NCI-H1417 treated with DMSO at 0.1 percent for 48 hours (cell line): ENCODE results near the gene ADAMTS17.

ENCODE experiments used
- DNase-seq: peaks from one replicate; lab custom pipeline; 2025; lab: John Stamatoyannopoulos, UW

ADAMTS17 gene

GRCh38 chr15:100224206-100225185 lies 117.3 kb downstream of the ADAMTS17 start:
- no peak for DNase-seq

- no peak for DNase-seq
These were observed 119.4 kb downstream of the ADAMTS17 start for GRCh38 chr15:100222349-100222715.

- DNase-seq = no peak
These were observed 120.1 kb downstream of the ADAMTS17 start for GRCh38 chr15:100221471-100222348.

GRCh38 chr15:100220058-100220768 lies 121.6 kb downstream of the ADAMTS17 start:
- no peak for DNase-seq

GRCh38 chr15:100218434-100218833 lies 123.3 kb downstream of the ADAMTS17 start:
- no peak for DNase-seq

- DNase-seq = no peak
These were observed 125.6 kb downstream of the ADAMTS17 start for GRCh38 chr15:100216182-100216581.

GRCh38 chr15:100215843-100216169 lies 126.0 kb downstream of the ADAMTS17 start:
- no peak for DNase-seq

- DNase-seq = no peak
These were observed 126.5 kb downstream of the ADAMTS17 start for GRCh38 chr15:100215031-100215842.

- DNase-seq = no peak
These were observed 129.6 kb downstream of the ADAMTS17 start for GRCh38 chr15:100211855-100212850.

- DNase-seq = no peak
These were observed 131.4 kb downstream of the ADAMTS17 start for GRCh38 chr15:100210338-100210737.

GRCh38 chr15:100208921-100209603 lies 132.7 kb downstream of the ADAMTS17 start:
- DNase-seq = no peak

- no peak for DNase-seq
These were observed 134.7 kb downstream of the ADAMTS17 start for GRCh38 chr15:100207053-100207452.

- DNase-seq = no peak
These were observed 135.1 kb downstream of the ADAMTS17 start for GRCh38 chr15:100206643-100207042.

GRCh38 chr15:100205549-100206295 lies 136.1 kb downstream of the ADAMTS17 start:
- DNase-seq = no peak

- no peak for DNase-seq
These were observed 137.0 kb downstream of the ADAMTS17 start for GRCh38 chr15:100204771-100205170.

- no peak for DNase-seq
These were observed 137.6 kb downstream of the ADAMTS17 start for GRCh38 chr15:100204211-100204610.

- no peak for DNase-seq
These were observed 139.3 kb downstream of the ADAMTS17 start for GRCh38 chr15:100202309-100202960.
